Stimulated activated CD8-positive, alpha-beta memory T cell treated with anti-CD3 and anti-CD28 coated beads, Interleukin-15, amount 100 ng/mL, for 24 hours (primary cell): Measurements from ENCODE around the gene ACP7.

Experiments
- DNase-seq: peaks from one replicate; pipeline ENCODE4 v3.0.0-alpha.2; 2020; ENCODE audit warnings: low read depth

Gene ACP7

GRCh38 chr19:39150235-39150634 is 66.1 kb downstream of the ACP7 start:
- no peak for DNase-seq

GRCh38 chr19:39150807-39151600 is 66.8 kb downstream of the ACP7 start:
- DNase-seq, result no peak

GRCh38 chr19:39152066-39152465 is 67.9 kb downstream of the ACP7 start:
- DNase-seq, result no peak

DNA sequence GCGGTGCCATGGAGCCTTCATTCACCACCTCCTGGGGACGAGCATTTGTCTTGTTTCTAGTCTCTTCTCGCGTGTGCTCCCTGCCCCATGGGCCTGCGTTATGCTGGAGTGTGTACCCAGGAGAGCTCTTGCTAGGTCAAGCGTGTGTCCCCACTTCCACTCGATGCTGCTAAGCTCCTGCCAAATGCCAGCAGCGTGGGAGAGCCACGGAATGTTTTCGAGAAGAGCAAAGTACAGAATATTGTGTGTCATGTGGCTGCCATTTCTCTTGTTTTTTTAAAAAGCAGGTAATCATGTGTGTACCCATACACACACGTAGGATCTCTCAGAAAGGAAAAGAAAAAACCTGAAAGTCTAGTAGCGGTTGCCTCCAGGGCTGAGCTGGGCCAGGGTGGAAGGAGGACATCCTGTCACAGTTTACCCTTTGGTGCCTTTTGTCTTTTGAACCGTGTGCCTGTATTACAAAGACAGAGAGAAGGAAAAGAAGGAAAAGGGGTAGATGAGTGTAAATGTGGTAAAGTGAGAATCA is 70.0 kb downstream of the ACP7 start:
- no peak for DNase-seq

- no peak for DNase-seq
Observed at GRCh38 chr19:39154629-39155100, 70.5 kb downstream of the ACP7 start.

GRCh38 chr19:39155114-39155700 is 71.0 kb downstream of the ACP7 start:
- DNase-seq, result no peak

DNA sequence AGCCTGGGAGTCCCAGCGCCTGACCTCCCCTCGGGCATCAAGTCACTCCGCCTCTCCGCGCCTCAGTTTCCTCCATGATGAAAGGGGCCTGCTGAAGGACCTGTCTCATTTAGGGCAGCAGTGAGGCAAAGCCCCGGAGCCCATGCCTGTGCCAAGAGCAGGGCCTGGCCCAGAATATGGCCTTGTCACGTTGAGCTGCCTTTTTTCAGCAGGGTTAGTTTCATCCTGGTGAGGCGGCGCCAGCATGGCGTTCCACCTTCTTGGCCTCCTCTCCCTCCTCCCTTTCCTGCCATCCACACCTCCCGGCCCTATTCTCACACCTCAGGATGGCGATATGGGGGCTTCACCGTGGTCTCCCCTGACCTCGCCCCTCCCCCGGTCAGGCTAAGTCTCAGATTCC is 71.6 kb downstream of the ACP7 start:
- no peak for DNase-seq

DNA sequence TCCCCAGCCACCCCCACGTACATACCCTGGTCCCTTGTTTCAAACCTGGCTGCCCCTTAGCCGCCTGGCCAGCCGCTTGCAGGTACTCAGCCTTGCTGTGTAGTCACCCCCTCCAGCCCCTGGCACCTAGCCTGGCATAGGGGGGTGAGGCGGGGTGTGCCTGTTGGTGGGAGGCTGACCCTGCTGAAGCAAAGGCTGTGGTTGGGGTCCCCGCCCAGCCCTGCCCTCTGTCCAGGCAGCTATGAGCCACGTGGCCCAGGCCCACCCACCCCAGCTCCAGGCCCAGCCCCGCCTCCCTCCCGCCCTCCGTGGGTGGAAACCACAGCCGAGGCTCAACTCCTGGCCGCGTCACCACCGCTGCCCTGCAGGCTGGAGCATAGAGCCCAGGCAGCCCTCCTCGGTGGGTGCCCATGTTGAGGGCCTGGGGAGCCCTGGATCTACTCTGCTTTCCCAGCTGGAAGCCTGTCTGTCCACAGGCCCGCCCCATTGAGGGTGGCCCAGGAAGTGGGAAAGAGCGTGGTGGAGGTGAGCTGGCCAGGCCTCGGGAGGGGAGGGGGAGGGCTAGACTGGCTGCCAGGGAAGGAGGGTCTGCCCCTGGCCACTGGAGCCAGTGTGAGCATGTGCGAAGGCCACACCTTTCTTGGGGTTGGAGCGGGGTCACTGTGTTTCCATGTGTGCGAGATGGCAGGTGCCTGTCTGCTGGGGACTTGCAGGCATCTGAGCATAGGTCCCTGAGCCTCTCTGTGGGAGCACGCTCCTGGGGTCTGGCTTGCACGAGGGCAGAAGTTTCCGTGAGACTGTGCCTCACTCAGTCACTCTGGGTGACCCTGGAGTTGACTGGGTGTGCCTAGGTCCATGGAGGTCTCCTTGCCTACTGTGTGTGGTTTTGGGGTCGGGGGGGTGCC is 72.4 kb downstream of the ACP7 start:
- DNase-seq, result no peak

- DNase-seq, result no peak
Observed at GRCh38 chr19:39157275-39157996, 73.3 kb downstream of the ACP7 start.

- no peak for DNase-seq
Observed at GRCh38 chr19:39157997-39158389, 73.8 kb downstream of the ACP7 start.

- DNase-seq, result no peak
Observed at GRCh38 chr19:39158646-39159260, 74.6 kb downstream of the ACP7 start.

DNA sequence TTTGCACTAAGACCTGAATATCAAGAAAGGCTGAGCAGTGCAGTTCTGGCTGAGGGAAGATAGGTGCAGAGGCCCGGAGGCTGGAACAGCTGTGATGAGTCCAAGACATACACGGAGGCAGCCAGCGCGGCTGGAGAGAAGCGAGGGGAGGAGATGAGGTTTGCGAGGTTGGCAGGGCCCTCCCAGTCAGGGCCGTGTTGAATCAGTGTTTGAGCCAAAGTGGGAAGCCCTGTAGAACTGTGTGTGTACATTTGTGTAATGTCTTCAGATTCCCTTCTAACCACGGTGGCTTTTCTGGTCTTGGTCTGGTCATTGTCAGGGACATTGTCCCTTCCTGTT is 76.3 kb downstream of the ACP7 start:
- no peak for DNase-seq
